ENCODE results near the gene MAD2L2. TPM values are rescaled to one million over a fixed set of nuclear protein-coding genes. Genes with fewer than 3 reads are reported as not detected.

Gene MAD2L2
- total RNA-seq: 10 to 100 TPM; 26.9 to 27.3 TPM

GRCh38 chr1:11681071-11681771, at the start of gene MAD2L2:
TSS of gene MAD2L2 (minus strand) at chr1:11681148. CDS start at chr1:11680601, 547 bp downstream.
- no peaks in the 10 kb centered on the region for H3K27me3 ChIP-seq (replicated peaks; ENCODE audit: insufficient read depth)
- no peaks in the 10 kb centered on the region for H3K36me3 ChIP-seq
- no peaks in the 10 kb centered on the region for H3K9me3 ChIP-seq
- ATAC-seq (ENCODE audit: insufficient number of reproducible peaks, low FRiP score, low read depth) (peak; percentile 69), DNase-seq (ENCODE audit: low spot score) (peak; percentile 60)
- TF ChIP-seq CTCF (IDR thresholded peaks at IDR 0.05): no peak
- H3K4me3 ChIP-seq: peak within 1 kb of the TSS; percentile 92
- peak within 1 kb of the TSS; percentile 68 to 69 for H3K27ac ChIP-seq
- peaks cover 8 to 22% of the 10 kb centered on the region in 2 donors for H3K4me1 ChIP-seq (ENCODE audit: control insufficient read depth in 1 of 2, low read depth in 2 of 2)

- ATAC-seq (ENCODE audit: insufficient number of reproducible peaks, low FRiP score, low read depth): no peak
- no peaks in the 10 kb centered on the region for H3K27me3 ChIP-seq (replicated peaks; ENCODE audit: insufficient read depth)
- peak overlapping the region; percentile 80 for H3K4me3 ChIP-seq
- peaks cover 6 to 20% of the 10 kb centered on the region in 2 donors for H3K4me1 ChIP-seq (ENCODE audit: control insufficient read depth in 1 of 2, low read depth in 2 of 2)
- no peaks in the 10 kb centered on the region for H3K9me3 ChIP-seq
- no peaks in the 10 kb centered on the region for H3K36me3 ChIP-seq
- H3K27ac ChIP-seq: peak overlapping the region in 1 of 2 donors; percentile 20
- no peak for TF ChIP-seq CTCF (IDR thresholded peaks at IDR 0.05)
- no peak for DNase-seq (ENCODE audit: low spot score)
These were observed 49.5 kb upstream of the MAD2L2 start for GRCh38 chr1:11730429-11730891.

GRCh38 chr1:11729498-11730428, 48.8 kb upstream of the MAD2L2 start:
- Histone ChIP-seq H3K36me3 (no peaks in the 10 kb centered on the region), H3K4me3 (no peak overlapping the region), H3K9me3 (no peaks in the 10 kb centered on the region), H3K27ac (no peak overlapping the region), H3K27me3 (replicated peaks; ENCODE audit: insufficient read depth) (no peaks in the 10 kb centered on the region), H3K4me1 (ENCODE audit: control insufficient read depth in 1 of 2, low read depth in 2 of 2) (peaks cover 6 to 19% of the 10 kb centered on the region in 2 donors)
- DNase-seq (ENCODE audit: low spot score): no peak
- ATAC-seq (ENCODE audit: insufficient number of reproducible peaks, low FRiP score, low read depth): no peak
- TF ChIP-seq CTCF (IDR thresholded peaks at IDR 0.05): no peak

GRCh38 chr1:11729155-11729497, 48.2 kb upstream of the MAD2L2 start:
- H3K27ac ChIP-seq: no peak overlapping the region

More at GRCh38 chr1:11729155-11729497, 48.2 kb upstream of the MAD2L2 start:
- no peaks in the 10 kb centered on the region for H3K36me3 ChIP-seq
- ATAC-seq (ENCODE audit: insufficient number of reproducible peaks, low FRiP score, low read depth): no peak
- DNase-seq (ENCODE audit: low spot score): no peak
- no peak overlapping the region for H3K4me3 ChIP-seq
- H3K9me3 ChIP-seq: no peaks in the 10 kb centered on the region
- no peak for TF ChIP-seq CTCF (IDR thresholded peaks at IDR 0.05)
- no peaks in the 10 kb centered on the region for H3K27me3 ChIP-seq (replicated peaks; ENCODE audit: insufficient read depth)
- peaks cover 6 to 19% of the 10 kb centered on the region in 2 donors for H3K4me1 ChIP-seq (ENCODE audit: control insufficient read depth in 1 of 2, low read depth in 2 of 2)

Data from thoracic aorta (tissue), 2 donors.